Measurements from ENCODE around the gene TLK2. TPM values are rescaled to one million over a fixed set of nuclear protein-coding genes. Genes with fewer than 3 reads are reported as not detected.
"Not testable (repeated sequence)": the region's sequence is repeated elsewhere in the genome, so short reads cannot be mapped to it uniquely, and the experiment has no call there.

Gene TLK2
- total RNA-seq, 1 donor from 2014 or later, result 27.4 TPM

- DNase-seq (ENCODE audit: low read depth), result peak; percentile 13
- not testable (repeated sequence) for H3K4me3 ChIP-seq (ENCODE audit: low read depth, low read length)
These were observed 5.3 kb upstream of the TLK2 start for GRCh38 chr17:62473030-62473982.

- H3K4me3 ChIP-seq (ENCODE audit: low read depth, low read length); DNase-seq (ENCODE audit: low read depth): not testable (repeated sequence)
These were observed 1.5 kb upstream of the TLK2 start for GRCh38 chr17:62477111-62477510.

GRCh38 chr17:62477718-62478408 lies 762 bp upstream of the TLK2 start:
- not testable (repeated sequence) for DNase-seq (ENCODE audit: low read depth)
- peak overlapping the region; percentile 79 for H3K4me3 ChIP-seq (ENCODE audit: low read depth, low read length)

GRCh38 chr17:62478880-62479638 lies 434 bp downstream of the TLK2 start:
- DNase-seq (ENCODE audit: low read depth), result not testable (repeated sequence)
- H3K4me3 ChIP-seq (ENCODE audit: low read depth, low read length), result peak overlapping the region; percentile 79

- DNase-seq (ENCODE audit: low read depth), result not testable (repeated sequence)
These were observed 1.1 kb downstream of the TLK2 start for GRCh38 chr17:62479639-62480258.

GRCh38 chr17:62482553-62482952 lies 3.9 kb downstream of the TLK2 start:
- not testable (repeated sequence) for DNase-seq (ENCODE audit: low read depth); H3K4me3 ChIP-seq (ENCODE audit: low read depth, low read length)

More at GRCh38 chr17:62479639-62480258, 1.1 kb downstream of the TLK2 start:
- H3K4me3 ChIP-seq (ENCODE audit: low read depth, low read length), result peak overlapping the region; percentile 79

GRCh38 chr17:62490990-62491389 lies 12.4 kb downstream of the TLK2 start:
- H3K4me3 ChIP-seq (ENCODE audit: low read depth, low read length); DNase-seq (ENCODE audit: low read depth): not testable (repeated sequence)

GRCh38 chr17:62493049-62493655 lies 14.5 kb downstream of the TLK2 start:
- H3K4me3 ChIP-seq (ENCODE audit: low read depth, low read length); DNase-seq (ENCODE audit: low read depth): not testable (repeated sequence)

GRCh38 chr17:62494073-62494472 lies 15.4 kb downstream of the TLK2 start:
- H3K4me3 ChIP-seq (ENCODE audit: low read depth, low read length); DNase-seq (ENCODE audit: low read depth): not testable (repeated sequence)

GRCh38 chr17:62496344-62496743 lies 17.7 kb downstream of the TLK2 start:
- H3K4me3 ChIP-seq (ENCODE audit: low read depth, low read length); DNase-seq (ENCODE audit: low read depth): not testable (repeated sequence)

- H3K4me3 ChIP-seq (ENCODE audit: low read depth, low read length); DNase-seq (ENCODE audit: low read depth): not testable (repeated sequence)
These were observed 20.2 kb downstream of the TLK2 start for GRCh38 chr17:62498796-62499195.

GRCh38 chr17:62500463-62500862 lies 21.8 kb downstream of the TLK2 start:
- H3K4me3 ChIP-seq (ENCODE audit: low read depth, low read length), result not testable (repeated sequence)

GRCh38 chr17:62504857-62505256 lies 26.2 kb downstream of the TLK2 start:
- not testable (repeated sequence) for DNase-seq (ENCODE audit: low read depth); H3K4me3 ChIP-seq (ENCODE audit: low read depth, low read length)

More at GRCh38 chr17:62500463-62500862, 21.8 kb downstream of the TLK2 start:
- not testable (repeated sequence) for DNase-seq (ENCODE audit: low read depth)

GRCh38 chr17:62507191-62507836 lies 28.7 kb downstream of the TLK2 start:
- H3K4me3 ChIP-seq (ENCODE audit: low read depth, low read length); DNase-seq (ENCODE audit: low read depth): not testable (repeated sequence)

- not testable (repeated sequence) for DNase-seq (ENCODE audit: low read depth); H3K4me3 ChIP-seq (ENCODE audit: low read depth, low read length)
These were observed 31.7 kb downstream of the TLK2 start for GRCh38 chr17:62510247-62510819.

- not testable (repeated sequence) for DNase-seq (ENCODE audit: low read depth); H3K4me3 ChIP-seq (ENCODE audit: low read depth, low read length)
These were observed 32.4 kb downstream of the TLK2 start for GRCh38 chr17:62511014-62511413.

GRCh38 chr17:62516376-62516775 lies 37.8 kb downstream of the TLK2 start:
- not testable (repeated sequence) for DNase-seq (ENCODE audit: low read depth); H3K4me3 ChIP-seq (ENCODE audit: low read depth, low read length)

Data from epithelial cell of proximal tubule (primary cell).